ENCODE data around the gene GNAO1. TPM values are rescaled to one million over a fixed set of nuclear protein-coding genes. Genes with fewer than 3 reads are reported as not detected.

The GNAO1 gene
- total RNA-seq, 1 donor, result under 0.01 TPM

- no peak for TF ChIP-seq CTCF (IDR thresholded peaks at IDR 0.05; ENCODE audit: insufficient read depth, low read depth, low read length)
- DNase-seq (ENCODE audit: low read depth), result no peak
These were observed 111.9 kb downstream of the GNAO1 start for GRCh38 chr16:56303066-56303715.

GRCh38 chr16:56303880-56304279 lies 112.6 kb downstream of the GNAO1 start:
- DNase-seq (ENCODE audit: low read depth), result no peak
- no peak overlapping the region for H3K4me3 ChIP-seq (ENCODE audit: low read depth, low read length)
- no peak for TF ChIP-seq CTCF (IDR thresholded peaks at IDR 0.05; ENCODE audit: insufficient read depth, low read depth, low read length)

More at GRCh38 chr16:56303066-56303715, 111.9 kb downstream of the GNAO1 start:
- H3K4me3 ChIP-seq (ENCODE audit: low read depth, low read length), result no peak overlapping the region

- H3K4me3 ChIP-seq (ENCODE audit: low read depth, low read length), result no peak overlapping the region
- no peak for TF ChIP-seq CTCF (IDR thresholded peaks at IDR 0.05; ENCODE audit: insufficient read depth, low read depth, low read length)
- DNase-seq (ENCODE audit: low read depth), result no peak
These were observed 114.8 kb downstream of the GNAO1 start for GRCh38 chr16:56305956-56306565.

- no peak for DNase-seq (ENCODE audit: low read depth)
- H3K4me3 ChIP-seq (ENCODE audit: low read depth, low read length), result no peak overlapping the region
- TF ChIP-seq CTCF (IDR thresholded peaks at IDR 0.05; ENCODE audit: insufficient read depth, low read depth, low read length), result no peak
These were observed 115.6 kb downstream of the GNAO1 start for GRCh38 chr16:56306690-56307533.

GRCh38 chr16:56307534-56307873 lies 116.2 kb downstream of the GNAO1 start:
- no peak for TF ChIP-seq CTCF (IDR thresholded peaks at IDR 0.05; ENCODE audit: insufficient read depth, low read depth, low read length)
- no peak for DNase-seq (ENCODE audit: low read depth)
- H3K4me3 ChIP-seq (ENCODE audit: low read depth, low read length), result no peak overlapping the region

GRCh38 chr16:56309008-56309407 lies 117.7 kb downstream of the GNAO1 start:
- no peak for TF ChIP-seq CTCF (IDR thresholded peaks at IDR 0.05; ENCODE audit: insufficient read depth, low read depth, low read length)
- no peak overlapping the region for H3K4me3 ChIP-seq (ENCODE audit: low read depth, low read length)
- no peak for DNase-seq (ENCODE audit: low read depth)

Measured in fibroblast of villous mesenchyme (primary cell).